Measurements from ENCODE around the gene GNG14. TPM values are rescaled to one million over a fixed set of nuclear protein-coding genes. Genes with fewer than 3 reads are reported as not detected.
A peak's percentile ranks its signal among the peaks of the same experiment; 100 is the strongest.

Gene GNG14
- total and polyA plus RNA-seq, 2 of the 13 experiments (the other 11 are each of a cell fraction or from before 2014, with no cell fraction given), result not detected

- TF ChIP-seq, protein P1, sequence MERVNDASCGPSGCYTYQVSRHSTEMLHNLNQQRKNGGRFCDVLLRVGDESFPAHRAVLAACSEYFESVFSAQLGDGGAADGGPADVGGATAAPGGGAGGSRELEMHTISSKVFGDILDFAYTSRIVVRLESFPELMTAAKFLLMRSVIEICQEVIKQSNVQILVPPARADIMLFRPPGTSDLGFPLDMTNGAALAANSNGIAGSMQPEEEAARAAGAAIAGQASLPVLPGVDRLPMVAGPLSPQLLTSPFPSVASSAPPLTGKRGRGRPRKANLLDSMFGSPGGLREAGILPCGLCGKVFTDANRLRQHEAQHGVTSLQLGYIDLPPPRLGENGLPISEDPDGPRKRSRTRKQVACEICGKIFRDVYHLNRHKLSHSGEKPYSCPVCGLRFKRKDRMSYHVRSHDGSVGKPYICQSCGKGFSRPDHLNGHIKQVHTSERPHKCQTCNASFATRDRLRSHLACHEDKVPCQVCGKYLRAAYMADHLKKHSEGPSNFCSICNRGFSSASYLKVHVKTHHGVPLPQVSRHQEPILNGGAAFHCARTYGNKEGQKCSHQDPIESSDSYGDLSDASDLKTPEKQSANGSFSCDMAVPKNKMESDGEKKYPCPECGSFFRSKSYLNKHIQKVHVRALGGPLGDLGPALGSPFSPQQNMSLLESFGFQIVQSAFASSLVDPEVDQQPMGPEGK (CRISPR knock-in tag; IDR thresholded peaks at IDR 0.05), result no peak
- TF ChIP-seq ZNF251 (CRISPR knock-in tag; IDR thresholded peaks at IDR 0.05), result no peak
- no peak for TF ChIP-seq MXD1 (CRISPR knock-in tag; IDR thresholded peaks at IDR 0.05)
- TF ChIP-seq PLRG1 (conservative IDR thresholded peaks at IDR 0.05), result no peak
- TF ChIP-seq SMAD3 (CRISPR knock-in tag; IDR thresholded peaks at IDR 0.05), result 0 out of 2 replicates have a peak, but pooled peaks have one; percentile 25
- no peak for TF ChIP-seq THYN1 (CRISPR knock-in tag; IDR thresholded peaks at IDR 0.05; ENCODE audit: borderline replicate concordance, low read depth)
- no peak for TF ChIP-seq ZFP37 (CRISPR knock-in tag; IDR thresholded peaks at IDR 0.05; ENCODE audit: borderline replicate concordance)
- TF ChIP-seq ZNF652 (CRISPR knock-in tag; IDR thresholded peaks at IDR 0.05; ENCODE audit: borderline replicate concordance, low read depth), result no peak
- no peak for TF ChIP-seq TCF12 (IDR thresholded peaks at IDR 0.05)
- no peak for TF ChIP-seq TCF12 (CRISPR knock-in tag; IDR thresholded peaks at IDR 0.05)
- TF ChIP-seq ARNTL (CRISPR knock-in tag; IDR thresholded peaks at IDR 0.05), result no peak
- no peak for TF ChIP-seq ZSCAN29 (CRISPR knock-in tag; conservative IDR thresholded peaks at IDR 0.05)
- TF ChIP-seq ZNF232 (CRISPR knock-in tag; IDR thresholded peaks at IDR 0.05; ENCODE audit: borderline replicate concordance), result no peak
- no peak for TF ChIP-seq NAIF1 (CRISPR knock-in tag; IDR thresholded peaks at IDR 0.05; ENCODE audit: borderline replicate concordance)
- TF ChIP-seq SNAPC4 (CRISPR knock-in tag; IDR thresholded peaks at IDR 0.05), result no peak
- no peak for TF ChIP-seq HNF4G (IDR thresholded peaks at IDR 0.05; ENCODE audit: borderline replicate concordance, low read depth, low read length)
- 0 out of 2 replicates have a peak, but pooled peaks have one; percentile 18 for TF ChIP-seq HNF4G (CRISPR knock-in tag; IDR thresholded peaks at IDR 0.05; ENCODE audit: borderline replicate concordance, low read depth)
- TF ChIP-seq ZFP36L2 (CRISPR knock-in tag; IDR thresholded peaks at IDR 0.05), result no peak
- no peak for TF ChIP-seq CAMTA2 (CRISPR knock-in tag; IDR thresholded peaks at IDR 0.05; ENCODE audit: borderline replicate concordance)
- no peak for TF ChIP-seq ZNF12 (CRISPR knock-in tag; IDR thresholded peaks at IDR 0.05)
- no peak for TF ChIP-seq ZNF180 (CRISPR knock-in tag; IDR thresholded peaks at IDR 0.05; ENCODE audit: borderline replicate concordance, low read depth)
- TF ChIP-seq SRY (CRISPR knock-in tag; IDR thresholded peaks at IDR 0.05), result no peak
- TF ChIP-seq ZBTB21 (CRISPR knock-in tag; IDR thresholded peaks at IDR 0.05), result no peak
Measured at GRCh38 chr19:12666265-12667048, 21.3 kb upstream of the GNG14 start, which contains the start of the genes MAN2B1 and WDR83 (continued).
